GM23248 (cell line): ENCODE measurements around the gene NAA11.
"Not testable (repeated sequence)": the region's sequence is repeated elsewhere in the genome, so short reads cannot be mapped to it uniquely, and the experiment has no call there.

Source experiments
- EZH2 ChIP-seq: fragments of 200-600 bp; sonication (generic); IDR thresholded peaks from 2 replicates; pipeline ENCODE4 v1.6.1; 2018; ENCODE audit warnings: antibody characterized with exemption, mild to moderate bottlenecking; ENCODE audit not compliant: insufficient read depth, poor library complexity, severe bottlenecking
- EZH2phosphoT487 ChIP-seq: fragments of 200-600 bp; sonication (generic); IDR thresholded peaks from 2 replicates; pipeline ENCODE4 v1.6.1; 2018; ENCODE audit warnings: antibody characterized with exemption, moderate library complexity, mild to moderate bottlenecking, low read depth; ENCODE audit not compliant: insufficient read depth

- not testable (repeated sequence) for TF ChIP-seq EZH2, EZH2phosphoT487
These were observed 48.4 kb downstream of the NAA11 start for GRCh38 chr4:79277467-79277866.
